HCT116 (cell line): ENCODE measurements around the gene VRK3. TPM values are rescaled to one million over a fixed set of nuclear protein-coding genes. Genes with fewer than 3 reads are reported as not detected.

Experiments used
- ATAC-seq: fragments of 200-7000 bp; cut with Tn5 transposase; 2 replicates; pipeline ENCODE4 v1.9.1; 2020; ENCODE audit warnings: mild to moderate bottlenecking, moderate library complexity
- BruUV-seq: library from RNA; stranded (reverse); fragments of 400-500 nt; replicated peaks from 2 replicates; lab custom pipeline; 2021; lab: Mats Ljungman, UMichigan
- CTCF ChIA-PET: fragments of 300-600 bp; sonication (Branson Sonifier 250); formaldehyde crosslinking; loops from one replicate; lab custom pipeline; 2021; ENCODE audit warnings: antibody characterized with exemption; lab: Charles Lee
- POLR2A ChIA-PET: fragments of 300-600, 350-600 bp; sonication (Branson Sonifier 250); formaldehyde crosslinking; loops from one replicate; lab custom pipeline; 2021; ENCODE audit warnings: antibody characterized with exemption; lab: Charles Lee
- RAD21 ChIA-PET, 2 experiments: fragments of 300-600 bp; sonication (Branson Sonifier 250); formaldehyde crosslinking; loops; one replicate each; lab custom pipeline; 2023; ENCODE audit warnings: low total read pairs in 2 of 2; ENCODE audit not compliant: uncharacterized antibody in 2 of 2, unreplicated experiment in 2 of 2, low non-redundant PET in 1 of 2; lab: Charles Lee
- DNase-seq: peaks from one replicate; pipeline ENCODE4 v3.0.0-alpha.2; 2010; ENCODE audit warnings: low read depth, low spot score
- H2AFZ ChIP-seq: fragments of 200-600 bp; shearing (Covaris generic), sonication (generic); 2 replicates; pipeline ENCODE4 v1.6.1; 2017; ENCODE audit warnings: low read depth, mixed run types, mixed read lengths, antibody characterized with exemption, low read length; ENCODE audit not compliant: poor library complexity, severe bottlenecking
- H3K27ac ChIP-seq: 2 replicates; pipeline ENCODE4 v1.5.1; 2012; ENCODE audit warnings: low read depth, low read length
- H3K27me3 ChIP-seq: fragments of 200-600 bp; sonication (generic); 2 replicates; pipeline ENCODE4 v1.6.1; 2016; ENCODE audit warnings: mixed run types, low read length, mixed read lengths; ENCODE audit not compliant: insufficient read depth
- H3K36me3 ChIP-seq, 2 experiments: fragments of 200-500 bp in 1 of 2; fragments of 200-600 bp in 1 of 2; sonication (Bioruptor generic) in 1 of 2; sonication (generic) in 1 of 2; 2 replicates each; pipeline versions ENCODE4 v1.5.1 to v1.6.1; 2014 to 2016; ENCODE audit warnings: low read length in 2 of 2, inconsistent platforms in 1 of 2, mixed read lengths in 1 of 2, mixed run types in 1 of 2; ENCODE audit not compliant: insufficient read depth in 2 of 2, control insufficient read depth in 1 of 2
- H3K4me1 ChIP-seq, 2 experiments: fragments of 200-600 bp in 1 of 2; sonication (generic) in 1 of 2; 2 replicates each; pipeline versions ENCODE4 v1.5.1 to v1.6.1; 2012 to 2017; ENCODE audit warnings: low read length in 2 of 2, inconsistent platforms in 1 of 2, mild to moderate bottlenecking in 1 of 2, mixed read lengths in 1 of 2, mixed run types in 1 of 2, moderate library complexity in 1 of 2; ENCODE audit not compliant: insufficient read depth in 2 of 2, control insufficient read depth in 1 of 2
- H3K4me2 ChIP-seq: fragments of 200-600 bp; sonication (generic); 2 replicates; pipeline ENCODE4 v1.6.1; 2017; ENCODE audit warnings: mixed run types, low read length, mixed read lengths
- H3K4me3 ChIP-seq, 2 experiments: fragments of 200-600 bp in 1 of 2; sonication (generic) in 1 of 2; replicated peaks in 1 of 2; 2 replicates each; pipeline ENCODE4 v1.5.1; 2011 to 2016; ENCODE audit warnings: low read length in 2 of 2, control low read depth in 1 of 2, low read depth in 1 of 2, mild to moderate bottlenecking in 1 of 2, mixed read lengths in 1 of 2, mixed run types in 1 of 2
- H3K79me2 ChIP-seq: fragments of 200-600 bp; sonication (generic); 2 replicates; pipeline ENCODE4 v1.6.1; 2017; ENCODE audit warnings: mild to moderate bottlenecking, mixed run types, low read length, moderate library complexity, mixed read lengths; ENCODE audit not compliant: insufficient read depth
- H3K9ac ChIP-seq: fragments of 200-600 bp; sonication (generic); 2 replicates; pipeline ENCODE4 v1.6.1; 2016; ENCODE audit warnings: low read length, mixed read lengths
- H3K9me2 ChIP-seq: fragments of 200-600 bp; sonication (generic), shearing (Covaris generic); 2 replicates; pipeline ENCODE4 v1.6.1; 2017; ENCODE audit warnings: mixed run types, mild to moderate bottlenecking, moderate library complexity; ENCODE audit not compliant: insufficient read depth
- H3K9me3 ChIP-seq, 2 experiments: fragments of 200-500 bp in 1 of 2; fragments of 200-600 bp in 1 of 2; sonication (Bioruptor generic) in 1 of 2; sonication (generic) in 1 of 2; 2 replicates each; pipeline ENCODE4 v1.6.1; 2014 to 2017; ENCODE audit warnings: low read length in 2 of 2, mixed read lengths in 2 of 2, inconsistent platforms in 1 of 2, low read depth in 1 of 2, mild to moderate bottlenecking in 1 of 2, mixed run types in 1 of 2, moderate library complexity in 1 of 2; ENCODE audit not compliant: control insufficient read depth in 1 of 2, insufficient read depth in 1 of 2
- H4K20me1 ChIP-seq: fragments of 200-600 bp; sonication (generic), shearing (Covaris generic); 2 replicates; pipeline ENCODE4 v1.6.1; 2017; ENCODE audit warnings: mixed run types, mild to moderate bottlenecking, moderate library complexity; ENCODE audit not compliant: insufficient read depth
- EZH2 ChIP-seq: fragments of 200-600 bp; sonication (generic); IDR thresholded peaks from 2 replicates; pipeline ENCODE4 v1.6.1; 2017; ENCODE audit warnings: antibody characterized with exemption, mixed run types
- EZH2phosphoT487 ChIP-seq: fragments of 200-600 bp; IDR thresholded peaks from 2 replicates; pipeline ENCODE4 v1.6.1; 2018; ENCODE audit warnings: antibody characterized with exemption, borderline replicate concordance
- MAX ChIP-seq: IDR thresholded peaks from 2 replicates; pipeline ENCODE4 v1.6.1; 2012
- RAD21 ChIP-seq: IDR thresholded peaks from 2 replicates; pipeline ENCODE4 v1.6.1; 2012; ENCODE audit warnings: low read depth, mild to moderate bottlenecking
- TCF7L2 ChIP-seq: IDR thresholded peaks from 2 replicates; pipeline ENCODE4 v1.7.0; 2011; ENCODE audit warnings: borderline replicate concordance, inconsistent platforms; ENCODE audit not compliant: insufficient read depth, insufficient read length; ENCODE audit errors: extremely low read depth
- ZNF274 ChIP-seq: fragments of 200-500 bp; sonication (Bioruptor generic); IDR thresholded peaks from 2 replicates; pipeline ENCODE4 v1.6.1; 2014; ENCODE audit warnings: mild to moderate bottlenecking, low read depth, low read length, inconsistent platforms
- intact Hi-C: fragments of 100-400 bp; cut with micrococcal nuclease; formaldehyde crosslinking; loops from 2 replicates; pipeline ENCODE4 v1.10.0; 2022
- total RNA-seq: library from RNA; stranded (reverse); gene quantifications from one replicate; pipeline ENCODE4 v1.2.1, GENCODE V29; 2021; ENCODE audit not compliant: unreplicated experiment
- TF ChIP-seq, protein P1 (sequence below): IDR thresholded peaks from 2 replicates; pipeline ENCODE4 v1.6.1; 2012
- TF ChIP-seq, protein P2 (sequence below), 3 experiments: fragments of 200-600 bp in 1 of 3; sonication (generic) in 1 of 3; IDR thresholded peaks in 2 of 3; conservative IDR thresholded peaks in 1 of 3; 2 replicates each; pipeline ENCODE4 v1.5.1; 2012 to 2017; ENCODE audit warnings: low read depth in 2 of 3, low read length in 2 of 3, antibody characterized with exemption in 1 of 3, borderline replicate concordance in 1 of 3, control low read depth in 1 of 3, mild to moderate bottlenecking in 1 of 3, mixed read lengths in 1 of 3, mixed run types in 1 of 3, moderate library complexity in 1 of 3; ENCODE audit not compliant: insufficient read depth in 1 of 3

Gene VRK3
- total RNA-seq, 1 experiment from 2014 or later: 44.0 TPM

- DNase-seq: peak; percentile 27
- peak; percentile 72 for ATAC-seq
- no peak for TF ChIP-seq ZNF274
- TF ChIP-seq EZH2: no peak
- TF ChIP-seq, protein P1, sequence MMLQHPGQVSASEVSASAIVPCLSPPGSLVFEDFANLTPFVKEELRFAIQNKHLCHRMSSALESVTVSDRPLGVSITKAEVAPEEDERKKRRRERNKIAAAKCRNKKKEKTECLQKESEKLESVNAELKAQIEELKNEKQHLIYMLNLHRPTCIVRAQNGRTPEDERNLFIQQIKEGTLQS: no peak
- TF ChIP-seq EZH2phosphoT487: no peak
- no peak for TF ChIP-seq TCF7L2
- no peak for TF ChIP-seq MAX
- TF ChIP-seq RAD21: peak; percentile 59
- TF ChIP-seq, protein P2, sequence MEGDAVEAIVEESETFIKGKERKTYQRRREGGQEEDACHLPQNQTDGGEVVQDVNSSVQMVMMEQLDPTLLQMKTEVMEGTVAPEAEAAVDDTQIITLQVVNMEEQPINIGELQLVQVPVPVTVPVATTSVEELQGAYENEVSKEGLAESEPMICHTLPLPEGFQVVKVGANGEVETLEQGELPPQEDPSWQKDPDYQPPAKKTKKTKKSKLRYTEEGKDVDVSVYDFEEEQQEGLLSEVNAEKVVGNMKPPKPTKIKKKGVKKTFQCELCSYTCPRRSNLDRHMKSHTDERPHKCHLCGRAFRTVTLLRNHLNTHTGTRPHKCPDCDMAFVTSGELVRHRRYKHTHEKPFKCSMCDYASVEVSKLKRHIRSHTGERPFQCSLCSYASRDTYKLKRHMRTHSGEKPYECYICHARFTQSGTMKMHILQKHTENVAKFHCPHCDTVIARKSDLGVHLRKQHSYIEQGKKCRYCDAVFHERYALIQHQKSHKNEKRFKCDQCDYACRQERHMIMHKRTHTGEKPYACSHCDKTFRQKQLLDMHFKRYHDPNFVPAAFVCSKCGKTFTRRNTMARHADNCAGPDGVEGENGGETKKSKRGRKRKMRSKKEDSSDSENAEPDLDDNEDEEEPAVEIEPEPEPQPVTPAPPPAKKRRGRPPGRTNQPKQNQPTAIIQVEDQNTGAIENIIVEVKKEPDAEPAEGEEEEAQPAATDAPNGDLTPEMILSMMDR (IDR thresholded peaks at IDR 0.05 in 2 of 3, conservative IDR thresholded peaks at IDR 0.05 in 1 of 3; ENCODE audit: borderline replicate concordance in 1 of 3, insufficient read depth in 1 of 3, low read depth in 2 of 3, low read length in 2 of 3): peak; percentile 34 to 85 (median 73); a peak in 5 of 6 replicates
- Histone ChIP-seq H3K9me2 (no peaks in the 10 kb centered on the region), H3K4me3 (no peak overlapping the region), H2AFZ (no peak overlapping the region), H4K20me1 (no peaks in the 10 kb centered on the region), H3K9me3 (peaks cover 40 to 50% of the 10 kb centered on the region in 2 experiments; a peak in 3 of 4 replicates), H3K4me2 (no peak overlapping the region), H3K79me2 (no peaks in the 10 kb centered on the region), H3K27ac (no peak overlapping the region), H3K36me3 (peaks cover 37 to 63% of the 10 kb centered on the region in 2 experiments), H3K27me3 (no peaks in the 10 kb centered on the region), H3K9ac (no peak overlapping the region), H3K4me1 (no peaks in the 10 kb centered on the region)
- ChIA-PET CTCF (no interaction called here), RAD21 (no interaction called here), POLR2A (no interaction called here)
- no TSS peak for BruUV-seq
- intact Hi-C loops: no loop called here
These were observed 21.7 kb upstream of the VRK3 start for GRCh38 chr19:50046649-50047503.
